GM12864 (cell line): ENCODE measurements around the gene C12orf50.

Source experiments
- DNase-seq: peaks from one replicate; pipeline ENCODE4 v3.0.0-alpha.2; 2011; ENCODE audit warnings: low read depth
- H3K4me3 ChIP-seq: 2 replicates; pipeline ENCODE4 v1.5.1; 2011; ENCODE audit warnings: mild to moderate bottlenecking, low read depth, low read length, control low read depth
- CTCF ChIP-seq: IDR thresholded peaks from 2 replicates; pipeline ENCODE4 v1.5.1; 2011; ENCODE audit warnings: low read depth, mild to moderate bottlenecking, moderate library complexity, low read length, control low read depth, inconsistent platforms; ENCODE audit errors: missing control alignments

Gene C12orf50

GRCh38 chr12:88026196-88026595 lies 3.0 kb downstream of the C12orf50 start:
- no peak for TF ChIP-seq CTCF
- no peak for DNase-seq

GRCh38 chr12:88017964-88018363 lies 11.2 kb downstream of the C12orf50 start:
- DNase-seq, result no peak
- no peak overlapping the region for H3K4me3 ChIP-seq
- no peak for TF ChIP-seq CTCF

More at GRCh38 chr12:88026196-88026595, 3.0 kb downstream of the C12orf50 start:
- no peak overlapping the region for H3K4me3 ChIP-seq

- DNase-seq, result no peak
- H3K4me3 ChIP-seq, result no peak overlapping the region
- TF ChIP-seq CTCF, result no peak
These were observed 13.4 kb downstream of the C12orf50 start for GRCh38 chr12:88015825-88016224.

- TF ChIP-seq CTCF, result no peak
- H3K4me3 ChIP-seq, result no peak overlapping the region
- DNase-seq, result no peak
These were observed 17.4 kb downstream of the C12orf50 start for GRCh38 chr12:88011755-88012154.

GRCh38 chr12:88006351-88006750 lies 22.9 kb downstream of the C12orf50 start:
- no peak for TF ChIP-seq CTCF
- no peak for DNase-seq
- no peak overlapping the region for H3K4me3 ChIP-seq

- no peak overlapping the region for H3K4me3 ChIP-seq
- no peak for DNase-seq
- TF ChIP-seq CTCF, result no peak
These were observed 27.9 kb downstream of the C12orf50 start for GRCh38 chr12:88001327-88001726.

GRCh38 chr12:87995581-87996178 lies 33.5 kb downstream of the C12orf50 start:
- peak; percentile 27 for DNase-seq
- no peak overlapping the region for H3K4me3 ChIP-seq
- TF ChIP-seq CTCF, result peak; percentile 76
